HG03159 (cell line): ENCODE measurements around the gene RAI1.

Experiments
- ATAC-seq: cut with Tn5 transposase; IDR thresholded peaks from one replicate; pipeline ENCODE4 v1.9.1; 2021; ENCODE audit warnings: mild to moderate bottlenecking, moderate library complexity; ENCODE audit not compliant: unreplicated experiment

The RAI1 gene

DNA sequence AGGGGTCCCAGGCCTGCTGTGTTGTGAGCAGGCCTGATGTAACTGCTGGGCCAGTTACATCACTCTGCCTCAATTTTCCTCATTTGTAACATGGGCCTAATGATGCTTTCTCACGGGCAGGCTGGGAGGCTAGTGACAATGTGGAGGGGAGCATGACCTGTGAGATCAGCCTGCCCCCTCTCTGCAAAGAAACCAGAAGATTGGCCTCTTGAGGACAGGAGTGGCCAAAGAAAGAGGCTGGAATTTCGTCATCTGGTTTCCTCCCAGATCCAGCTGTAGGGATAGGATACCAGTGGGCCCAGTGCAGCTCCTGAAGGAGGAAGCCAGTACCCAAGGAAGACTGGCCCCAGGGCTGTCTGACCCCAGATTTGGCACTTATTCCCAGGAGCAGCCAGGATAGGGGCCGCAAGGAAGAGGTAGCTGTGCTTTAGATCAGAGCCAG lies 156.1 kb downstream of the RAI1 start:
- no peak for ATAC-seq

DNA sequence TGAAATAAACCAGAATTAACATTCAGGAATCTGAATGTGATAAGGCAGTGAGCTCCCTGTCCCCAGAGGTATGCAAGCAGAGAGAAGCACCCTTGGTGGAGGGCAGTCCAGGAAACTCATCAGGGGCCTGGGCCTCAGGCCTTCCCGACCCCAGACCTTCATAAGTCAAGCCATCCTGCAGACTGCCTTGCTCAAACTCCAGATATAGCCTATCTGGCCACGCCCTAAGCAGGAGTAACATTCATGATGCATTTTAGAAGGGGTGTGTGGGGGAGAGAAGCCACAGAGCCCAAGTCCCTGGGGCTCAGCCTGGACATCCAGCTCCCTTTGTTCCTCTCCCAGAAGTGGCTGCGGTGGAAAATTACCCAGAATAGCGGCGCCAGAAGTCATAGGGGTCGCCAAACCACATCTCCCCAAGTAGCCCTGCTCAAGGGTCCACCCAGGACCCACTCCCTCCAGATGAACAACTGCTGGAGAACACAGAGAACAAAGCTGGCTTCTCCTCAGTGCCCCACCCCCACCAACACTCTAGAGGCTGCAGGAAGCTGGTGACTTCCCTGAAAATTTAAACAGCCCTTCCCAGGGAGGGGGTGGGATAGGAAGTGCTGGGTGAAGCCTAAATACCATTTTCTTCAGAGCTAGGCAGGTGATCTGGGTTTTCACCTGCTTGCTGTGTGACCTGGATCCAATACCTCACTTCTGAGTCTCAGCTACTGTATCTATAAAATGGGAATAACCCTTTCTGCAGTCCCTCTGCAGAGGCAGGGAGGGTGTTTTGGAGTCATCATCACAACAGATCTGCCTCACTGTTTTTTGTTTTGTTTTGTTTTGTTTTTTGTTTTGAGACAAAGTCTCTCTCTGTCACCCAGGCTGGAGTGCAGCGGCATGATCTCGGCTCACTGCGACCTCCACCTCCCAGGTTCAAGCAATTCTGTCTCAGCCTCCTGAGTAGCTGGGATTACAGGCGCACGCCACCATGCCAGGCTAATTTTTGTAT lies 157.0 kb downstream of the RAI1 start:
- ATAC-seq = no peak

DNA sequence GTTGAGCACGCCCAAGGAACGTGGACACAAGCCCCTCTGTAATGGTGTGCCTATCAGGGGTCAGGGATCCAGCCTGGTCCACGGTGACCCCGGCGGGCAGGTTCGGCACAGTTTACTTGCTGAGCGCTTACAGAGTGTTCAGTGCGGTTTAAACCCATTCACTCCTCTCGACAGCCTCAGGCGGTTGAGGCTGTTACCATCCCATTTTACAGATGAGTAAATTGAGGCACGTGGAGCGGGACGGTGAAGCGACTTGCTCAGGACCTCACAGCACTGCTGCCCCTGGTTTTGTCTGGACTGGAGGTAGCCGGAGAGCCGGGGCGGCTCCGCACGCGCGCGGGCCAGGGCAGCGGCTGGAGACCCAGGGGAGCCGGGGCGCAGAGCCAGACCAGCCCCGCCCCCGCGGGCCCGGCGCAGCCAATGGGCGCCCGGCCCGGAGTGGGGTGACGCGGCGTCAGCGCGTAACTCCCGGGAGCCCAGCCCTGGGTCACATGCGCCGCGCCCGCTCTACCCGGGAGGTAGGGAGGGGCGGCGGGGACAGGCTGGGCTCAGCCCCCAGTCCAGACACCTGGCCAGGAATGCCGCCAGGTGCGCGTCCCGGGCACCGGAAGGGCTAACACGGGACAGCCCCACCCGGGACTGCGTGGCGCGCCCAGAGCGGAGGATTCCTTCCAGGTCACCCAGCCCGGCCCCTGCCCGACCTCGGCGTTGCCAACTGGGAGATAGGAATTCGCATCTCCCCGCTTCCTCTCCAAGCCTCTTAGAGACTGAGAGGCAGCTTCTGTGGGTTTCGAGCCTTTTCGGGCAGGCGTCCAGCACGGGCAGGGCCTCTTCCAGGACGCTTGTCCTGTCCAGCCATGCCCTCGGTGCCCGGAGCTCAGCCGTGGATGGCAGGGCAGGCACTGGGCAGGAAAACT lies 158.8 kb downstream of the RAI1 start:
- ATAC-seq = peak; percentile 50

DNA sequence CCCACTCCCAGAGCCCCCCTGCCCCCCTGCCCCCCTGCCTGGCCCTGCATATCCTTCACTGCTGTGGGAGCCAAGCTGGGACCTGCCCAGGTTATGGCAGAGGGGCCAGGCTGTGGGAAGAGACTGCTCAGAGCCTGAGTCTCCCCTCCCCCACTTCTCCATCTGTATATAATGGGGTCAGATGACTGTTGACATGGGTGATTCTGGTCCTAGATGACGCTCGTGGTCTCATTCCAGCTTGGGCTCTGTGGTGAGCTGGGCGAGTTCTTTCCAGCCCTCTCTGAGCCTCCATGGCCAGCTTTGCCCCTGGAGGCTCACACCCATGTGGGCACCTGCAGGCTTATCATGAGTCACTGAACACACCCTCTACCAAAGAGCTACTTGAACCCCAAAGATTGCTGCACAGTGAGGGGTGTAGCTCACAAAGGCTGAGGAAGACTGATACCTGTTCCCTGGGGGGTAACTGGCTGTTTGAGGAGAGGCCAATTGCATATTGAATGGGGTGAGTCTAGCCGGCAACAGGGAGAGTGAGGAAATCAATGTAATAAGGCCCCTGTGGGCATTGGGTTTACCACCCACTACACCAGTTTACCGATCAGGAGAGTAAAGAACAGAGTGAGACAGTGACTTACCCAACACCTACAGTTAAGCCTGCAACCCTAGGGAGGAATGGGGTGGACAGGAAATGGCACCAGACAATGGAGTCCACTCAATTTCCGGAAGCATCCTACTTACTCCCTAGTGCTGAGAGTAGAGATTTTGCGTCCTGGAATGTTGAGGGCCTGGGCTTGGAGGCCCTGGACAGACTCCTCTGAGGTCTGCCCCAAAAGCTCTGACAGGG lies 159.7 kb downstream of the RAI1 start:
- ATAC-seq = no peak

- ATAC-seq = no peak
Measured at GRCh38 chr17:17841601-17842025, 160.4 kb downstream of the RAI1 start.

DNA sequence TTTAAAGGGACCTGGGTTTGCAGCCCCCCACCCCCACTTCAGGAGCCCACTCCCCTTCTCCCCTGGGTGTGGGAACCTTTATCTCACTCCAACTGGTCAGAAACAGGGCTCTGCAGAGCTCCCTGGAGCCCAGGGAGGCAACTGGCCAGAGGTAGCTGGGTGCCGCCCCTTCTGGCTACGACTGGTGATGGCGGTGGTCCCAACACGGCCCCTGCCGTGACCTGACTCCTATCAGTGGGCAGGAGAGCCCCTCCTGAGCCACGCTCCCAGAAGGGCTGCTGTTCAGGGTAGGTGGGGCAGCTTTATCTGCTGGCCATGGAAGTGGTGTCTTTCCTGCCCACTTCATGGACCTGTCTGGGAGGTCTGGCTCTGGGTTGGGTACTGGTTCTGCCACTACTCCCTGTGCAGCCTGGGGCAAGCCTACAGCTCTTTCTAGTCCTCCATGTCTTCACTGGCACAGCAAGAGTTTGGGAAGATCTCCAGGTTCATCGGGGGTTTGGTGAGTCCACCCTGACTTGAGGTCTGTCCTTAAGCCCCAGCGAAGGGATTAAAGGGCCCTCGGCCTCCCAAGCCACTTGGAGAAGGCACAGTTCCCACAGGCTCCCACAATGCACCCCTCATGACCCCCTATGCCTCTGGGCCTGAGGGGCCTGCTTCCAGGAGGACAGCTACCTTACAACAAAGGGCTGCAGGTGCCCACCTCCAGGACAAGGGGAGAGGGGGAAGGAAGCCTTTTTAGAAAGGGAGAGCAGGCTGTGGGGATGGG lies 161.0 kb downstream of the RAI1 start:
- no peak for ATAC-seq

- no peak for ATAC-seq
Measured at GRCh38 chr17:17843096-17843495, 161.8 kb downstream of the RAI1 start.

DNA sequence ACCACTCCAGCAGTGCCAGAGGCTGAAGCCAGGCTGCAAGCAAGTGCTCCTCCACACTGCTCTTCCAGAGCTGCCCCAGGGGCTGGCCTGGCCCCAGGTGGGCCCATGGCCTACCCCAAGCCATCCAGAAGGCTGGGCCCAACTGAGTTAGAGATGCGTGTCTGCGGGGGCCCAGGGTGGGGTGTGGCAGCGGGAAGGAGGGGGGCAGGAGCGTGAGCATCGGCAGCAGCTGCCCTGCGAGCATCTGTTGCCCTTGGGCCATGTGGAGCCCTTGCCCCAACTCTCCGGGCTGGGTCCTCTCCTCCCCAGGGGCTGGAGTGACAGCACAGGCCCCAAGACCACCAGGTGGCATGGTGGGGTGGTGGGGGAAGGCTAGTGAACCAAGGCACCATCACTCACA lies 162.8 kb downstream of the RAI1 start:
- no peak for ATAC-seq

GRCh38 chr17:17844500-17844899 lies 163.2 kb downstream of the RAI1 start:
- ATAC-seq = no peak

GRCh38 chr17:17845046-17845775 lies 164.0 kb downstream of the RAI1 start:
- ATAC-seq = no peak

DNA sequence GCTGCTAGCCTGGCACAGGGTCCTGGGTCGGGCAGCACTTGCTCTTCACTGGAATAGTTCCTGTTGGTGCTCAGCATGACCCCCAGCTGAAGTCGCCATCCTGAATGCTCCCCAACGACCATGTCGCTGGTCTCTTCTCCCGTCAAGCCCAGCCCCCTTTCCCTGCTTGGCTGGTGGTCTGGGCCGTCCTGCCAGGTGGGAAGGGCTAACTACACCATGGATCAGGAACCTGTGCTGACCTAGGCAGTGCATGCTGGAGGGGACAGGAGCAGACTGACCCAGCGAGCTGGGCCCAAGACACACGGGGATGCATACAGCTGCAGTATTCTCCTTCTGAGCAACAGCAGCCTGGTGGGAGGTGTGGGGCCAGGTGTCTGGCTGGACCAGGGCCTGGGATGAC lies 164.7 kb downstream of the RAI1 start:
- no peak for ATAC-seq

- no peak for ATAC-seq
Measured at GRCh38 chr17:17846645-17847044, 165.4 kb downstream of the RAI1 start.

GRCh38 chr17:17847118-17847689 lies 165.9 kb downstream of the RAI1 start:
- no peak for ATAC-seq

GRCh38 chr17:17847726-17848125 lies 166.5 kb downstream of the RAI1 start:
- no peak for ATAC-seq

GRCh38 chr17:17848311-17849082 lies 167.2 kb downstream of the RAI1 start:
- no peak for ATAC-seq

DNA sequence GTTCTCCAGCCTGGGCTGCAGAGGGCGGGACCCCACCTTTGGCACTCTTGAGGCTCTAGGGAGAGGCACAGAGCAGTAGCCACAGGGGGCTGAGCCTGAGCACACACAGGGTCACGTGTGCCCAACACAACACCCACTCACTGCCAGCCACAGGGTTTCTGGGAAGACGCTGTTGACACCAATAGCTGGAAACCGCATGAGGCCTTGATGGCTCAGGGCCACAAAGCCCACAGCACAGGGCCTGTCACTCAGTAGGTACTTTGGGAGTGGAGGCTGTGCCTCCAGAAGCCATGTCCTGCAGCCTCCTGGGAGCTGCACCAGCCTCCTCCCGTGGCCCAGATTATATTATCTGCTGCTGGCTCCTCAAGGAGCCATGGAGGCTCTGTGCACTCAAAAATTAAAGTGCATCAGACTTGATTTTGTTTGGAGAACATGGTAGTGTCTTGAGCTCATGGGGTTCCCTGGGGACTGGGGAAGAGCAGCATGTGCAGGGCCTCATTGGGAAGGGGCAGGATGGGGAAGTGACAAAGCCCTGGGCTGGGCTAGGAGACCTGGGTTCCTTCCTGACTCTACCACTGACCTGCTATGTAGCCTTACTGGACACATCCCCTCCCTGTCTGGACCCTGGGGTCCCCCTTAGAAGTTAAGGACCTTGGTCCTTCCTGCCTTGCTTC lies 168.0 kb downstream of the RAI1 start:
- ATAC-seq = no peak

- no peak for ATAC-seq
Measured at GRCh38 chr17:17849845-17850373, 168.7 kb downstream of the RAI1 start.
